PC-3 (cell line): ENCODE results near the gene OR2B2.

Experiments used
- EZH2 ChIP-seq: fragments of 300-600 bp; sonication (generic); IDR thresholded peaks from one replicate; pipeline ENCODE4 v1.6.1; 2017; ENCODE audit warnings: antibody characterized with exemption, mild to moderate bottlenecking, low read length; ENCODE audit not compliant: unreplicated experiment
- EZH2phosphoT487 ChIP-seq: fragments of 300-600 bp; sonication (generic); IDR thresholded peaks from 2 replicates; pipeline ENCODE4 v1.6.1; 2018; ENCODE audit warnings: mild to moderate bottlenecking, antibody characterized with exemption, low read length, borderline replicate concordance
- TF ChIP-seq, protein P1 (sequence below): fragments of 300-600 bp; sonication (generic); conservative IDR thresholded peaks from 2 replicates; pipeline ENCODE4 v1.5.1; 2017; ENCODE audit warnings: antibody characterized with exemption, low read depth, mild to moderate bottlenecking, low read length

GRCh38 chr6:27882624-27883023 is 29.6 kb downstream of the OR2B2 start:
- TF ChIP-seq EZH2 (no peak), EZH2phosphoT487 (no peak)
- TF ChIP-seq, protein P1, sequence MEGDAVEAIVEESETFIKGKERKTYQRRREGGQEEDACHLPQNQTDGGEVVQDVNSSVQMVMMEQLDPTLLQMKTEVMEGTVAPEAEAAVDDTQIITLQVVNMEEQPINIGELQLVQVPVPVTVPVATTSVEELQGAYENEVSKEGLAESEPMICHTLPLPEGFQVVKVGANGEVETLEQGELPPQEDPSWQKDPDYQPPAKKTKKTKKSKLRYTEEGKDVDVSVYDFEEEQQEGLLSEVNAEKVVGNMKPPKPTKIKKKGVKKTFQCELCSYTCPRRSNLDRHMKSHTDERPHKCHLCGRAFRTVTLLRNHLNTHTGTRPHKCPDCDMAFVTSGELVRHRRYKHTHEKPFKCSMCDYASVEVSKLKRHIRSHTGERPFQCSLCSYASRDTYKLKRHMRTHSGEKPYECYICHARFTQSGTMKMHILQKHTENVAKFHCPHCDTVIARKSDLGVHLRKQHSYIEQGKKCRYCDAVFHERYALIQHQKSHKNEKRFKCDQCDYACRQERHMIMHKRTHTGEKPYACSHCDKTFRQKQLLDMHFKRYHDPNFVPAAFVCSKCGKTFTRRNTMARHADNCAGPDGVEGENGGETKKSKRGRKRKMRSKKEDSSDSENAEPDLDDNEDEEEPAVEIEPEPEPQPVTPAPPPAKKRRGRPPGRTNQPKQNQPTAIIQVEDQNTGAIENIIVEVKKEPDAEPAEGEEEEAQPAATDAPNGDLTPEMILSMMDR, result no peak
